HepG2 (cell line): ENCODE data around the gene NR2F1. TPM values are rescaled to one million over a fixed set of nuclear protein-coding genes. Genes with fewer than 3 reads are reported as not detected.

Experiments
- ATAC-seq: fragments of 200-7000 bp; cut with Tn5 transposase; 3 replicates; pipeline ENCODE4 v1.9.1; 2020; ENCODE audit warnings: mild to moderate bottlenecking, moderate library complexity
- BruUV-seq: library from RNA; stranded (reverse); fragments of 400-500 nt; replicated peaks from 2 replicates; lab custom pipeline; 2021; lab: Mats Ljungman, UMichigan
- CTCF ChIA-PET: fragments of 300-600 bp; formaldehyde crosslinking; extraction: SDS; loops from one replicate; lab custom pipeline; 2021; ENCODE audit warnings: low total read pairs, inconsistent platforms, low intra/inter-chr PET ratio; lab: Yijun Ruan, JAX
- POLR2A ChIA-PET: fragments of 350-600 bp; sonication (Branson Sonifier 250); formaldehyde crosslinking; loops from one replicate; lab custom pipeline; 2020; ENCODE audit warnings: antibody characterized with exemption, inconsistent platforms; lab: Yijun Ruan, JAX
- DNase-seq: peaks from one replicate; pipeline ENCODE4 v3.0.0-alpha.2; 2015; ENCODE audit warnings: low spot score
- FAIRE-seq: peaks from 3 replicates; lab custom pipeline; 2011; peaks lifted over from hg19 to GRCh38; lab: Jason Lieb, UNC
- H2AFZ ChIP-seq: one replicate; pipeline ENCODE4 v1.6.1; 2011; ENCODE audit warnings: low read length, inconsistent platforms
- H3K27ac ChIP-seq: fragments of 300-600 bp; 3 replicates; pipeline ENCODE4 v1.8.0; 2011; ENCODE audit warnings: mixed run types, mild to moderate bottlenecking, mixed read lengths, low read length, inconsistent platforms; ENCODE audit not compliant: insufficient read depth; ENCODE audit errors: extremely low read length
- H3K27me3 ChIP-seq, 2 experiments: fragments of 200-600 bp in 1 of 2; 2 replicates in 1 of 2; 3 replicates in 1 of 2; pipeline versions ENCODE4 v1.6.0 to v1.8.0; 2011; ENCODE audit warnings: low read length in 2 of 2, mild to moderate bottlenecking in 2 of 2, moderate library complexity in 2 of 2, inconsistent platforms in 1 of 2; ENCODE audit not compliant: insufficient read depth in 2 of 2, control insufficient read depth in 1 of 2
- H3K36me3 ChIP-seq, 2 experiments: fragments of 200-600 bp in 1 of 2; replicated peaks in 1 of 2; 2 replicates in 1 of 2; 3 replicates in 1 of 2; pipeline versions ENCODE4 v1.5.1 to v1.8.0; 2011; ENCODE audit warnings: low read length in 2 of 2, inconsistent platforms in 1 of 2; ENCODE audit not compliant: insufficient read depth in 2 of 2, control insufficient read depth in 1 of 2
- H3K4me1 ChIP-seq: 2 replicates; pipeline ENCODE4 v1.5.1; 2012; ENCODE audit warnings: low read length, inconsistent platforms; ENCODE audit not compliant: insufficient read depth
- H3K4me2 ChIP-seq: 2 replicates; pipeline ENCODE4 v1.6.0; 2011; ENCODE audit warnings: low read depth, low read length, inconsistent platforms
- H3K4me3 ChIP-seq, 3 experiments: fragments of 200-600 bp in 1 of 3; sonication (generic), shearing (Covaris generic) in 1 of 3; replicated peaks in 1 of 3; 2 replicates each; pipeline ENCODE4 v1.5.1; 2011 to 2016; ENCODE audit warnings: low read length in 3 of 3, inconsistent platforms in 2 of 3, low read depth in 2 of 3, mild to moderate bottlenecking in 2 of 3, control low read depth in 1 of 3, mixed read lengths in 1 of 3; ENCODE audit not compliant: insufficient read depth in 1 of 3
- H3K79me2 ChIP-seq: one replicate; pipeline ENCODE4 v1.6.1; 2011; ENCODE audit warnings: low read length, inconsistent platforms; ENCODE audit not compliant: insufficient read depth
- H3K9ac ChIP-seq: 2 replicates; pipeline ENCODE4 v1.6.0; 2011; ENCODE audit warnings: mild to moderate bottlenecking, low read depth, low read length, inconsistent platforms; ENCODE audit not compliant: insufficient read depth
- H3K9me3 ChIP-seq: 2 replicates; pipeline ENCODE4 v1.5.1; 2012; ENCODE audit warnings: mild to moderate bottlenecking, low read length
- H4K20me1 ChIP-seq: 2 replicates; pipeline ENCODE4 v1.6.0; 2011; ENCODE audit warnings: inconsistent platforms, mild to moderate bottlenecking, low read length, moderate library complexity; ENCODE audit not compliant: insufficient read depth
- CBX2 ChIP-seq, 2 experiments: fragments of 200-600 bp in 1 of 2; sonication (generic); formaldehyde crosslinking in 1 of 2; IDR thresholded peaks; 2 replicates each; pipeline versions ENCODE4 v1.7.0 to v1.8.1; 2018 to 2022; ENCODE audit warnings: low read depth in 2 of 2, low read length in 1 of 2, mild to moderate bottlenecking in 1 of 2, missing genetic modification reagents in 1 of 2
- FOXO1 ChIP-seq: sonication (generic); formaldehyde crosslinking; IDR thresholded peaks from 2 replicates; pipeline ENCODE4 v1.4.0; 2020; ENCODE audit warnings: missing genetic modification reagents
- HMG20B ChIP-seq: conservative IDR thresholded peaks from 2 replicates; pipeline ENCODE4 v1.6.1; 2016; ENCODE audit warnings: missing genetic modification reagents, missing compliant biosample characterization
- KMT2A ChIP-seq: sonication (generic); formaldehyde crosslinking; IDR thresholded peaks from 2 replicates; pipeline ENCODE4 v1.4.0; 2020; ENCODE audit warnings: missing genetic modification reagents
- POLR2A ChIP-seq, 2 experiments: IDR thresholded peaks; 2 replicates each; pipeline ENCODE4 v1.6.1; 2011; ENCODE audit warnings: low read depth in 2 of 2, low read length in 2 of 2, mild to moderate bottlenecking in 1 of 2, moderate library complexity in 1 of 2; ENCODE audit not compliant: insufficient read depth in 1 of 2
- PPARG ChIP-seq: conservative IDR thresholded peaks from 2 replicates; pipeline ENCODE4 v1.6.1; 2016; ENCODE audit warnings: missing biosample characterization, missing genetic modification reagents
- ZNF503 ChIP-seq: sonication (generic); formaldehyde crosslinking; IDR thresholded peaks from 2 replicates; pipeline ENCODE4 v1.4.0; 2020; ENCODE audit warnings: missing genetic modification reagents
- ZNF615 ChIP-seq: sonication (generic); formaldehyde crosslinking; IDR thresholded peaks from 2 replicates; pipeline ENCODE4 v1.5.0; 2020; ENCODE audit warnings: mild to moderate bottlenecking, missing genetic modification reagents, borderline replicate concordance
- WGBS: methylation state at CpG from one replicate; pipeline ENCODE4 v1.1.6; 2017; ENCODE audit warnings: low lambda C conversion rate; 5-methylcytosine and 5-hydroxymethylcytosine counted together
- in situ Hi-C: cut with HindIII; loops from 2 replicates; pipeline ENCODE4 v1.10.0; 2017; ENCODE audit warnings: low pct_unique_long_range_greater_than_20kb; ENCODE audit not compliant: extremely low pct_ligation_motif_present
- intact Hi-C: fragments of 100-400 bp; cut with micrococcal nuclease; formaldehyde crosslinking; loops from one replicate; pipeline ENCODE4 v1.10.0; 2022; ENCODE audit not compliant: unreplicated experiment
- polyA plus RNA-seq, 8 experiments: library from polyadenylated mRNA; depleted of rRNA in 3 of 8; stranded (reverse) in 7 of 8; unstranded in 1 of 8; fragments of >200 nt; fragmentation: Illumina TruSeq in 4 of 8; extraction: Trizol in 4 of 8; gene quantifications; 2 replicates each; pipeline versions ENCODE4 v1.2.1 to v1.2.3, GENCODE V29; 2011 to 2016; ENCODE audit warnings: low read depth in 4 of 8, missing spikeins in 1 of 8, mixed read lengths in 1 of 8; ENCODE audit not compliant: insufficient read depth in 1 of 8
- total RNA-seq, 5 experiments: library from RNA; depleted of rRNA; stranded (reverse); fragments of >200 nt; fragmentation: Illumina TruSeq; extraction: Trizol; gene quantifications; 2 replicates each; pipeline ENCODE4 v1.2.3, GENCODE V29; 2016; ENCODE audit warnings: low read depth in 1 of 5
- TF ChIP-seq, protein P1 (sequence below): fragments of 450-650 bp; IDR thresholded peaks from 2 replicates; pipeline ENCODE4 v1.6.1; 2017

The NR2F1 gene
- total and polyA plus RNA-seq, 2 of the 13 experiments (the other 11 are each of a cell fraction or from before 2014, with no cell fraction given): 17.1 to 59.7 TPM

DNA sequence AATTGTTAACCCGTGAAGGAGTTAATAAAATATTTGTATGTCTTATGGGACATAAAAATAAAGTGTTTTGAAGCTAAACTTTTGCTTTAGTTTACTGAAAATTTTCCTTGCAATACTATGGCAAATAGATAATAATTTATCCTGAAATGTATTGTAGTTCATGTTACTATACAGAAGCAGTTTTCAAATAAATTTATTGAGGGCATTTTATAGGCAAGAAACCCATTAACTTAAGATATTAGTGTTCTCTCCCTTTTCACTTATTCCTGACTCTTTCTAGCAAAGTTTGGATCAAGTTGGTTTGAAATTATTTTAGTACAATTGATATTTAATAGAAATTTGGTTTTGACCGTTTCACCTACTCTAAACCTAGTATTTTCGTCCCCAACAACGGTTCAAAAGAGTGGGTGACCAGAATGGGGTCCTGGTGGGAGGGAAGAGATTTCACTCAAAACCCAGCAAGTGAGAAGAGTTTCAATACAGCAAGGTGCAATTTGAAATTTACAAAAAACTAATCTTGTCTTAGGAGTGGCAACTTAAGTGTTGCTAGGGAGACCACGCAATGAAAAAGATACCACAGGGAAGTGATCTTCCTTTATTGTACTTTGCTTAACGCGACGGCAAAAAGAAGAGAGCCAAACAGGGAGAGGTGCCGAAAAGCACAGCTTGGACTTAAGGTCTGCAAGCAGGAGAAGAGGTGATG, 28.4 kb downstream of the NR2F1 start:
- no peak for TF ChIP-seq KMT2A (CRISPR knock-in tag)
- no peak for TF ChIP-seq PPARG (CRISPR knock-in tag)
- peak; percentile 89 for TF ChIP-seq CBX2 (IDR thresholded peaks at IDR 0.05; ENCODE audit: low read depth, low read length)
- TF ChIP-seq CBX2 (CRISPR knock-in tag; IDR thresholded peaks at IDR 0.05; ENCODE audit: low read depth): no peak
- no peak for TF ChIP-seq POLR2A (IDR thresholded peaks at IDR 0.05; ENCODE audit: insufficient read depth in 1 of 2, low read depth in 2 of 2, low read length in 2 of 2)
- no peak for TF ChIP-seq FOXO1 (CRISPR knock-in tag)
- TF ChIP-seq HMG20B (CRISPR knock-in tag): no peak
- no peak for TF ChIP-seq ZNF615 (CRISPR knock-in tag)
- TF ChIP-seq, protein P1, sequence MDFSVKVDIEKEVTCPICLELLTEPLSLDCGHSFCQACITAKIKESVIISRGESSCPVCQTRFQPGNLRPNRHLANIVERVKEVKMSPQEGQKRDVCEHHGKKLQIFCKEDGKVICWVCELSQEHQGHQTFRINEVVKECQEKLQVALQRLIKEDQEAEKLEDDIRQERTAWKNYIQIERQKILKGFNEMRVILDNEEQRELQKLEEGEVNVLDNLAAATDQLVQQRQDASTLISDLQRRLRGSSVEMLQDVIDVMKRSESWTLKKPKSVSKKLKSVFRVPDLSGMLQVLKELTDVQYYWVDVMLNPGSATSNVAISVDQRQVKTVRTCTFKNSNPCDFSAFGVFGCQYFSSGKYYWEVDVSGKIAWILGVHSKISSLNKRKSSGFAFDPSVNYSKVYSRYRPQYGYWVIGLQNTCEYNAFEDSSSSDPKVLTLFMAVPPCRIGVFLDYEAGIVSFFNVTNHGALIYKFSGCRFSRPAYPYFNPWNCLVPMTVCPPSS: no peak
- TF ChIP-seq ZNF503 (CRISPR knock-in tag): no peak
- Histone ChIP-seq H3K4me1 (peaks cover 21% of the 10 kb centered on the region), H3K27ac (no peak overlapping the region), H3K9me3 (no peaks in the 10 kb centered on the region), H3K9ac (no peak overlapping the region), H3K27me3 (peaks cover 2 to 44% of the 10 kb centered on the region in 2 experiments; a peak in 4 of 5 replicates), H3K4me2 (peak overlapping the region; percentile 78), H3K79me2 (no peaks in the 10 kb centered on the region), H3K4me3 (peak overlapping the region in 1 of 3 experiments; percentile 44; a peak in 1 of 6 replicates), H4K20me1 (no peaks in the 10 kb centered on the region), H3K36me3 (no peaks in the 10 kb centered on the region), H2AFZ (no peak overlapping the region)
- no peak for ATAC-seq
- no peak for DNase-seq
- ChIA-PET POLR2A (no interaction called here), CTCF (no interaction called here)
- FAIRE-seq: no peak
- BruUV-seq: no TSS peak
- in situ Hi-C loops: no loop called here
- WGBS: 23% methylated on average over 9 of the region's 9 CpGs
- intact Hi-C loops: no loop called here
